ENCODE data around the gene GALNT2. TPM values are rescaled to one million over a fixed set of nuclear protein-coding genes. Genes with fewer than 3 reads are reported as not detected.

The GALNT2 gene
- total RNA-seq, 2 donors from 2014 or later: 56.8 to 63.2 TPM

GRCh38 chr1:230308039-230308438, 241.0 kb downstream of the GALNT2 start:
- DNase-seq: peak; percentile 91 to 94
- intact Hi-C loops (cut with DNase I, micrococcal nuclease): loop anchor here in 1 of 2 donors (2.0 kb wide), 1 partner anchor 645 kb away; no protein-coding TSS in a partner anchor
- ATAC-seq: peak; percentile 97

GRCh38 chr1:230308821-230309220, 241.8 kb downstream of the GALNT2 start:
- DNase-seq (no peak), ATAC-seq (no peak)
- intact Hi-C loops (cut with DNase I, micrococcal nuclease): loop anchor here in 1 of 2 donors (2.0 kb wide), 1 partner anchor 646 kb away; no protein-coding TSS in a partner anchor

GRCh38 chr1:230309646-230310177, 242.7 kb downstream of the GALNT2 start:
- intact Hi-C loops (cut with DNase I, micrococcal nuclease): loop anchor here in 1 of 2 donors (2.0 kb wide), 1 partner anchor 647 kb away; no protein-coding TSS in a partner anchor
- DNase-seq: no peak
- no peak for ATAC-seq

GRCh38 chr1:230310381-230311163, 243.5 kb downstream of the GALNT2 start:
- DNase-seq (peak; percentile 42 to 82), ATAC-seq (peak; percentile 68)
- intact Hi-C loops (cut with DNase I, micrococcal nuclease): no loop called here

- ATAC-seq (no peak), DNase-seq (no peak)
Observed at GRCh38 chr1:230312676-230313075, 245.6 kb downstream of the GALNT2 start.

DNA sequence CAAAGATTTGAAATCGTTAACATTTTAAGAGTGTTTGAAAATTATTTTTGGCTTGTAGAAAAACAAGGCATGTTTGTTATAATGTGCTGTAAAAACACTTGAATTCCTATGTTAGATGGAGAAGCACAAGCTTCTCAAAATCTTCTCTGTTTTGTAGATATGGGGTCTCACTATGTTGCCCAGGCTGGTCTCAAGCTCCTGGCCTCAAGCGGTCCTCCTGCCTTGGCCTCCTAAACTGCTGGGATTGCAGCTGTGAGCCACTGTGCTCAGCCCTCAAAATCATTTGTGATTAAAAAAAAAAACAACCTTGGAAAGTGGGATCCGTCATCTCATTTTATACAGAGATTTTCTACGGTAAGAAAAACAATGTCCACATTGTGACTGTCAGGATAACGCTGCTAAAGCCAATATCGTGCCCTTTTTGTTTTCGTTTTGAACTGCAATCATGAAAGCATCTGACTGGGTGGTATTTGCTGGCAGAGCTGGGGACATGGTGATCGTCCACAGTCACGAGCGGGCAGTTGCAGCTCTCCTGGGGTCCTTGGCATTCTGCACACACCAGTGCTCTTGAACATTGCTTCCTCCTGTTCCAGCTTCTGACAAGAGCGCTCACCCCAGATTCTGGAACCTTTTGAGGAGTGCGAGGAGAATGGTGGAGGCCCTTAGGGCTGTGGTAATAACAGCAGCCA, 246.6 kb downstream of the GALNT2 start:
- no peak for DNase-seq
- intact Hi-C loops (cut with DNase I, micrococcal nuclease): no loop called here
- ATAC-seq: no peak

More at GRCh38 chr1:230312676-230313075, 245.6 kb downstream of the GALNT2 start:
- intact Hi-C loops (cut with DNase I, micrococcal nuclease): no loop called here

- no peak for DNase-seq
- no peak for ATAC-seq
- intact Hi-C loops (cut with DNase I, micrococcal nuclease): no loop called here
Observed at GRCh38 chr1:230314142-230314470, 247.1 kb downstream of the GALNT2 start.

DNA sequence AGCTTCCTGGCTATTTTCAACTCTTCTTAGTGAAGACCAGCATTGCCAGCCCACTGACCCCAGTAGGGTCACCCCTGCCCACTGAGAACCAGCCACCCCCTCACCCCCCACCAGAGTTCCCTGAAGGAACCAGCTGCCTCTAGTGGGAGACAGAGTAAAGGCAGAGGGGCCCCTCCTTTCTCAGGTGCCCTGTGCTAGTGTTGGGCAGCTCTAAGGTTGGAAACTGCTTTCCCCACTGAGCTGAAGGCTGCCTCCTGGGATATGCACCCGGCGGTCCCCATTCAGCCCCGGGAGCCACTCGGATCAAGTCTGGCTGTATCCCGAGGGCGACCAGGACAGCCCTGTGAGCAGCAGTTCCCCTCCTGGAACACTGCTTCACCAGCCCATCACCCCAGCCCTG, 248.1 kb downstream of the GALNT2 start:
- ATAC-seq (no peak), DNase-seq (no peak)
- intact Hi-C loops (cut with DNase I, micrococcal nuclease): no loop called here

- intact Hi-C loops (cut with DNase I, micrococcal nuclease): no loop called here
- no peak for DNase-seq
- ATAC-seq: no peak
Observed at GRCh38 chr1:230316864-230317745, 250.1 kb downstream of the GALNT2 start.

GRCh38 chr1:230317823-230318819, 251.1 kb downstream of the GALNT2 start:
- peak in 1 of 2 donors; percentile 58 for DNase-seq
- intact Hi-C loops (cut with DNase I, micrococcal nuclease): no loop called here
- ATAC-seq: peak; percentile 97

DNA sequence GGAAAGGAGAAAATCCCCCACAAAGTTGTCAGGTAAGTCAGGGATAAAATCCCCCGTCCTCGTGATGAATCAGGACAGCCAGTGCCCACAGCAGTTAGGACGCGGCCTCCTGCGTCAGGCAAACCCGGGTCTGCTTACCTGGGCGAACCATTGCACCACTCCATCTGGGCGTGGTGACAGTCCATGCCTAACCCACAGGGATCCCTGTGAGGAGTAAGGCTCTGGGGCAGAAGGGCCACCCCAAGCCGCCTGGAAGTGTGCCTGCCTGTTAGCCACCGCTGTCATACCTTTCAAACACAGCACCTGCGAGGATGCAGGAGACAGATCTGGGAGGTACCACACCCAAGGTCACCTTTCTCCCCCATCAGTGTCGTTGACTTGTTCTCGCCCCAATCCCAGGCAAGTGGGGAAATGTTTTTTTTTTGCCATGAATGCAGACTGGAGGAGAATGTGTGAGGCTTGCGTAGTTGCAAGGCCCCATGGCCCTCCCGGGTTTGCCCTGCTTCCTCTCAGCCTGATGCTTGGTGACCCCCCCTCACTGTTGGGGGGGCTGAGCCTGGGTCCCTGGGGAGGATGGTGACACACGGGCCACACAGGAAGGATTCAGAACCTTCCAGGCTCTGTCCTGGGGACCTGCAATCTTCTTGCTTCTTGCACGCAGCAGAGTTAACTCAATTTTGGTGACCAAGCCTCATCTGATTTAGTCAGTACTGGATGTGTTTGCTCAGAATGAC, 252.1 kb downstream of the GALNT2 start:
- ATAC-seq (no peak), DNase-seq (no peak)
- intact Hi-C loops (cut with DNase I, micrococcal nuclease): no loop called here

- DNase-seq (no peak), ATAC-seq (no peak)
- intact Hi-C loops (cut with DNase I, micrococcal nuclease): no loop called here
Observed at GRCh38 chr1:230320804-230321203, 253.8 kb downstream of the GALNT2 start.

DNA sequence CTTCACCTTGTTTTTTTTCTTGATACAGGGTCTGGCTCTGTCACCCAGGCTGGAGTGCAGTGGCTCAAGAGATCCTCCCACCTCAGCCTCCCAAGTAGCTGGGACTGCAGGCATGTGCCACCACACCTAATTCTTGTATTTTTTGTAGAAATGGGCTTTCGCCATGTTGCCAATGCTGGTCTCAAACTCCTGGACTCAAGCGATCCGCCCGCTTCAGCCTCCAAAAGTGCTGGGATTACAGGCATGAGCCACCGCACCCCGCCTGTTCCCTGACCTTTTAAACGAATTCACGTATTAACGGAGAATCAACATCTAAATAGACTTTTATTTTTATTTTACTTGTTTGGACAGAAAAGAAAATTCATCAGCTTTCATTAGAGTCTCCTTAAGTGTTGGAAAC, 254.3 kb downstream of the GALNT2 start:
- intact Hi-C loops (cut with DNase I, micrococcal nuclease): no loop called here
- ATAC-seq: no peak
- no peak for DNase-seq

- ATAC-seq: no peak
- intact Hi-C loops (cut with DNase I, micrococcal nuclease): no loop called here
- DNase-seq: no peak
Observed at GRCh38 chr1:230321741-230322420, 254.8 kb downstream of the GALNT2 start.

DNA sequence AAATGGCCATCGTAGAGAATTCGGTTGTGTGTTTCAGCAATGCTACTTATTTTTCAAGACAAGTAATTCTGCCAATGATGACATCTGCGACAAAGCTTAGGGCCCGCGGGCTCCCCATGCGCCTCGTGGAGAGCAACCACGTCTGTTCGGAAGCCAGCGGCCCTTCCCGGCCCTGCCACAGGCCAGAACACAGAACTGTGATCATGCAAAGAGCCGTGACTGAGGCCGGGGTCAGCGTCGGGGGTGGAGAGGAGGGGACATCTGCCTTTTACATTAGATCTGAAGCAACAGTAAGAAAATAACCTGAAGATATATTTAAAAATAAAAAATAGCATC, 255.4 kb downstream of the GALNT2 start:
- ATAC-seq: no peak
- intact Hi-C loops (cut with DNase I, micrococcal nuclease): no loop called here
- no peak for DNase-seq

DNA sequence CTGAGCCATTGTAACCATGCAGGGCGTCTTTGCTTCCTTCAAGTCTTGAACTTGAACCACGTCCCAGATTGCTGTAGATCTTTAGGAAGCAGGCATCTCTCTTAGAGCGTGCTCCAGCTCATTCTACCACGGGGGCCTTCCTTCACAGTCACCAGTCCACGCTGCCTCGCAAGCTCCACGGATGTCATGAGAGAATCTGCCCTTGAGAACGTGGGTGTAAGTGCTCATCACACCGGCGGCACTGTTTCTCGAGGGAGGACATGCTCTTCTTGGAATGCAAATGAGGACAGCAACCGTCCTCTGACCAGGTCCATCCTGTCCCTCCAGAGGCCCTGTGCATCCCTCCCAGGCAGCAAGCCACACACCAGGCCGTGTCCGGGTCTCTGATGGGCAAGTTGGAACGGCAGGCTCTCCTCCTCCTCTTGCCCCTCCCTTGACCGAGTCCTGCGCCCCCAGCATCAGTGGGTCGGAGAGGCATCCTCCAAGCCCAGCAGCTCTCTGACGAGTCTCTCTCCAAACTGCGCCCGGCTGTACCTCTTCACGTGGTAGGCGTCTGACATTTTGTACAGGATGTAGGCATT, 256.0 kb downstream of the GALNT2 start:
- DNase-seq (no peak), ATAC-seq (no peak)
- intact Hi-C loops (cut with DNase I, micrococcal nuclease): no loop called here

Data from left colon (tissue), 2 donors.